Astrocyte (in vitro differentiated cells and primary cell): ENCODE results near the gene ZCWPW2. TPM values are rescaled to one million over a fixed set of nuclear protein-coding genes. Genes with fewer than 3 reads are reported as not detected.

Source experiments
- DNase-seq: peaks from one replicate; pipeline ENCODE4 v3.0.0-alpha.2; 2010; ENCODE audit warnings: low read depth
- FAIRE-seq: peaks from 2 replicates; lab custom pipeline; 2011; peaks lifted over from hg19 to GRCh38; lab: Jason Lieb, UNC
- H2AFZ ChIP-seq: 2 replicates; pipeline ENCODE4 v1.6.0; 2012; ENCODE audit warnings: low read depth, low read length, inconsistent platforms
- H3K27ac ChIP-seq: 2 replicates; pipeline ENCODE4 v1.5.1; 2011; ENCODE audit warnings: low read depth, low read length, inconsistent platforms
- H3K27me3 ChIP-seq: 2 replicates; pipeline ENCODE4 v1.6.0; 2011; ENCODE audit warnings: low read length, inconsistent platforms; ENCODE audit not compliant: insufficient read depth
- H3K36me3 ChIP-seq: 2 replicates; pipeline ENCODE4 v1.5.1; 2011; ENCODE audit warnings: low read length, inconsistent platforms; ENCODE audit not compliant: insufficient read depth
- H3K4me1 ChIP-seq: 2 replicates; pipeline ENCODE4 v1.5.1; 2011; ENCODE audit warnings: low read length, inconsistent platforms; ENCODE audit not compliant: insufficient read depth
- H3K4me2 ChIP-seq: 2 replicates; pipeline ENCODE4 v1.6.0; 2012; ENCODE audit warnings: low read length, inconsistent platforms
- H3K4me3 ChIP-seq: 2 replicates; pipeline ENCODE4 v1.5.1; 2011; ENCODE audit warnings: low read depth, mild to moderate bottlenecking, low read length, inconsistent platforms; ENCODE audit not compliant: insufficient read depth
- H3K79me2 ChIP-seq: 2 replicates; pipeline ENCODE4 v1.6.0; 2012; ENCODE audit warnings: mild to moderate bottlenecking, low read length, inconsistent platforms; ENCODE audit not compliant: insufficient read depth
- H3K9ac ChIP-seq: 2 replicates; pipeline ENCODE4 v1.6.0; 2012; ENCODE audit warnings: mild to moderate bottlenecking, low read length, inconsistent platforms
- H3K9me3 ChIP-seq: 2 replicates; pipeline ENCODE4 v1.5.1; 2012; ENCODE audit warnings: low read depth, mild to moderate bottlenecking, low read length, inconsistent platforms; ENCODE audit not compliant: insufficient read depth
- H4K20me1 ChIP-seq: 2 replicates; pipeline ENCODE4 v1.6.0; 2012; ENCODE audit warnings: low read length, inconsistent platforms; ENCODE audit not compliant: insufficient read depth
- H3K27ac Mint-ChIP-seq: one replicate; pipeline ENCODE4 v1.8.0; 2021; ENCODE audit warnings: mild to moderate bottlenecking, mixed read lengths; ENCODE audit not compliant: unreplicated experiment
- H3K27me3 Mint-ChIP-seq: one replicate; pipeline ENCODE4 v1.8.0; 2021; ENCODE audit warnings: low read depth, mixed read lengths; ENCODE audit not compliant: unreplicated experiment
- H3K36me3 Mint-ChIP-seq: one replicate; pipeline ENCODE4 v1.8.0; 2021; ENCODE audit warnings: low read depth, mixed read lengths; ENCODE audit not compliant: unreplicated experiment
- H3K4me1 Mint-ChIP-seq: one replicate; pipeline ENCODE4 v1.8.0; 2021; ENCODE audit warnings: low read depth, mixed read lengths; ENCODE audit not compliant: unreplicated experiment
- H3K4me3 Mint-ChIP-seq: one replicate; pipeline ENCODE4 v1.8.0; 2021; ENCODE audit warnings: mild to moderate bottlenecking, moderate library complexity, mixed read lengths; ENCODE audit not compliant: unreplicated experiment
- H3K9me3 Mint-ChIP-seq: one replicate; pipeline ENCODE4 v1.8.0; 2021; ENCODE audit warnings: mild to moderate bottlenecking, mixed read lengths; ENCODE audit not compliant: unreplicated experiment
- EZH2 ChIP-seq: IDR thresholded peaks from 2 replicates; pipeline ENCODE4 v1.6.1; 2012; ENCODE audit warnings: mild to moderate bottlenecking, low read length, inconsistent platforms; ENCODE audit not compliant: insufficient read depth
- total RNA-seq: library from RNA; stranded (reverse); gene quantifications from 2 replicates; pipeline ENCODE4 v1.2.1, GENCODE V29; 2021
- TF ChIP-seq, protein P1 (sequence below): IDR thresholded peaks from 2 replicates; pipeline ENCODE4 v1.5.1; 2011; ENCODE audit warnings: low read depth, mild to moderate bottlenecking, inconsistent platforms, low read length, moderate library complexity; ENCODE audit not compliant: insufficient read depth

Gene ZCWPW2
- total RNA-seq, 1 donor from 2014 or later: 0.57 TPM

DNA sequence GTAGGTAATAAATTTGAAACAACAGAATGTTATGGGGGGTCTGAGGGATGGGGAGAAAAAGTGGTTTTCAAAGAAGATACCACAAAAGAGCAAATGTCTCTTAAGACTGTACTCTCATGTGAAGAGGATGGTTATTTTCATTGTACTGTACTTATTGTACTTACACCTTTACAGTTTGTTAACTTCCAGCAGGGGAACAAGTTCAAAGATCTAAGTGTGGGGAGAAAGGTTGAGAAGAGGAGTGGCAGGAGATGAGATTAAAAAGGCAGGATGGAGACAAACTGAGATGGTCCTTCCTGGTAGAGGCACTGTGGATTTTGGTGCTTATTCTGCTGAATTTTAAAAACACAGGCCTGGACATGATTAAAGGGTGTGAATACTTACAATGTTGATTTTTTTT lies 5.4 kb upstream of the ZCWPW2 start:
- Mint-ChIP-seq H3K4me1 (peaks cover 25% of the 10 kb centered on the region), H3K27me3 (no peaks in the 10 kb centered on the region), H3K4me3 (no peak overlapping the region), H3K36me3 (no peaks in the 10 kb centered on the region), H3K9me3 (no peaks in the 10 kb centered on the region), H3K27ac (no peak overlapping the region)
- Histone ChIP-seq H2AFZ (no peak overlapping the region), H3K27me3 (no peaks in the 10 kb centered on the region), H3K79me2 (peaks cover 63% of the 10 kb centered on the region), H4K20me1 (peaks cover 24% of the 10 kb centered on the region), H3K4me1 (peaks cover 4% of the 10 kb centered on the region), H3K36me3 (peaks cover 3% of the 10 kb centered on the region), H3K4me3 (no peak overlapping the region), H3K9ac (no peak overlapping the region), H3K27ac (no peak overlapping the region), H3K9me3 (no peaks in the 10 kb centered on the region), H3K4me2 (peak overlapping the region; percentile 70)
- no peak for TF ChIP-seq EZH2
- TF ChIP-seq, protein P1, sequence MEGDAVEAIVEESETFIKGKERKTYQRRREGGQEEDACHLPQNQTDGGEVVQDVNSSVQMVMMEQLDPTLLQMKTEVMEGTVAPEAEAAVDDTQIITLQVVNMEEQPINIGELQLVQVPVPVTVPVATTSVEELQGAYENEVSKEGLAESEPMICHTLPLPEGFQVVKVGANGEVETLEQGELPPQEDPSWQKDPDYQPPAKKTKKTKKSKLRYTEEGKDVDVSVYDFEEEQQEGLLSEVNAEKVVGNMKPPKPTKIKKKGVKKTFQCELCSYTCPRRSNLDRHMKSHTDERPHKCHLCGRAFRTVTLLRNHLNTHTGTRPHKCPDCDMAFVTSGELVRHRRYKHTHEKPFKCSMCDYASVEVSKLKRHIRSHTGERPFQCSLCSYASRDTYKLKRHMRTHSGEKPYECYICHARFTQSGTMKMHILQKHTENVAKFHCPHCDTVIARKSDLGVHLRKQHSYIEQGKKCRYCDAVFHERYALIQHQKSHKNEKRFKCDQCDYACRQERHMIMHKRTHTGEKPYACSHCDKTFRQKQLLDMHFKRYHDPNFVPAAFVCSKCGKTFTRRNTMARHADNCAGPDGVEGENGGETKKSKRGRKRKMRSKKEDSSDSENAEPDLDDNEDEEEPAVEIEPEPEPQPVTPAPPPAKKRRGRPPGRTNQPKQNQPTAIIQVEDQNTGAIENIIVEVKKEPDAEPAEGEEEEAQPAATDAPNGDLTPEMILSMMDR: no peak
- DNase-seq (no peak), FAIRE-seq (no peak)

DNA sequence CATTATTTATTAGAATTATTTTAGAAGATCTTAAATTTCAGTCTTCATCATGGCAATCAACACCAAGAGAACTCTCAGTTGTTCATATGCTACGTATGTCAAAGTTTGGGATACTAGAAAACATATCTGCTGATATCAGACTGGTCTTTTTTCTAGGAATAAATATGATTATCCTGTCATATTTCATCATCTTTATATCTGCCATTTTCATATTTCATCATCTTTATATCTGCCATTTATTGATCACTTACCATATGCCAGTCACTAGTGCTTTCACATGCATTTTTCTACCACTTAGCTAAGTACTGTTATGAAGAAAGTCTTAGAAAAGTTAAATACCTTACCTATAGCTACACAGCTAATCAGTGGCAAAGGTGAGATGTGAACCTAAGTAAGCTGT lies 2.8 kb upstream of the ZCWPW2 start:
- Histone ChIP-seq H3K9me3 (no peaks in the 10 kb centered on the region), H3K27ac (no peak overlapping the region), H3K79me2 (peaks cover 82% of the 10 kb centered on the region), H3K9ac (no peak overlapping the region), H4K20me1 (peaks cover 24% of the 10 kb centered on the region), H3K4me1 (peaks cover 4% of the 10 kb centered on the region), H2AFZ (no peak overlapping the region), H3K4me3 (no peak overlapping the region), H3K4me2 (peak overlapping the region; percentile 96), H3K36me3 (no peaks in the 10 kb centered on the region), H3K27me3 (no peaks in the 10 kb centered on the region)
- FAIRE-seq (no peak), DNase-seq (no peak)
- H3K27ac Mint-ChIP-seq: no peak overlapping the region
- H3K27me3 Mint-ChIP-seq: no peaks in the 10 kb centered on the region
- H3K9me3 Mint-ChIP-seq: no peaks in the 10 kb centered on the region
- H3K4me3 Mint-ChIP-seq: peak overlapping the region; percentile 47
- no peak for TF ChIP-seq EZH2
- TF ChIP-seq, protein P1: no peak
- H3K4me1 Mint-ChIP-seq: peaks cover 31% of the 10 kb centered on the region
- H3K36me3 Mint-ChIP-seq: no peaks in the 10 kb centered on the region

DNA sequence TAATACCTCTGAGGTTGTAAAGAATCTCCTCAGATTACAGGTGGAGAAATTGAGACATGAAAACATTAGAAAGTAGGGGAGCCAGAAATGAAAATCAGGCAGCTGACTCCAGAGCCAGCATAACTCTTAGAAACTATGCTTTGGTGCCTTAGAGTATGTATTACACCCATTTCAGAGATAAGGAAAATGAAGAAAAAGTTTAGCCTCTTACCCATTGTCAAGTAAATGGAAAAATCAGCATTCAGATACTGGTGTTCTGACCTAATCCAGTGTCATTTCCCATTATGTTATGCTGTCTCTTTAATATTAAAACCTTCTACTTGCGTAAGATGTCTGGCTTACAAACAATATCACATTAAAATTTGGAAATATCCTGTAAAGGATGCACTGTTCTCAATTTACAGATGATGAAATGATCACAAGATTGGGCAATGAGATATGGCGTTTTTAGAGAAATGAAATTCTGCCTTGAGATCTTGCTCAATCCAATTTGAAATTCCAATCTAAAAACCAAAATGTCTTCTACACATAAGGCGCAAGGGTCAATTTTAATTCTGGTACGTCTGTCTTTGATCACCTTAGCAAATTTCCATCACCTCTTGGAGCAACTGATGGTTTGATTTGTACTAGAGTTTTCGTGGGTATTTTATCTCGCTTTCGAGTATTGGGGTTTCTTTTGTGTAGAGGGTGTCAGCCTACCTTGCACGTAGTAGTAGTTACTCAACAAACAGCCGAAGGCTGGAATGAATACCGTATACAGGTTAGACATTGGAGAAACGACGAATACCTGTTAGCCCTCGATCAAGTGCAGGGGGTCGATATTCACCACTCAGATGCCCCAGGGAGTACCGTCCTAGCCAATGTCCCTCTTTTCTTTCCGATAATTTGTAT lies 902 bp upstream of the ZCWPW2 start:
- no peaks in the 10 kb centered on the region for H3K27me3 Mint-ChIP-seq
- Histone ChIP-seq H3K9ac (peak overlapping the region; percentile 97), H3K36me3 (no peaks in the 10 kb centered on the region), H3K4me3 (peak overlapping the region; percentile 93), H4K20me1 (peaks cover 24% of the 10 kb centered on the region), H3K4me2 (peak overlapping the region; percentile 96), H3K4me1 (peaks cover 4% of the 10 kb centered on the region), H3K79me2 (peaks cover 75% of the 10 kb centered on the region), H3K27me3 (no peaks in the 10 kb centered on the region), H3K27ac (peak overlapping the region; percentile 98), H2AFZ (peak overlapping the region; percentile 89), H3K9me3 (no peaks in the 10 kb centered on the region)
- no peak for DNase-seq
- peaks cover 23% of the 10 kb centered on the region for H3K4me1 Mint-ChIP-seq
- no peaks in the 10 kb centered on the region for H3K36me3 Mint-ChIP-seq
- peak overlapping the region; percentile 99 for H3K4me3 Mint-ChIP-seq
- H3K27ac Mint-ChIP-seq: peak overlapping the region; percentile 99
- TF ChIP-seq, protein P1: no peak
- H3K9me3 Mint-ChIP-seq: no peaks in the 10 kb centered on the region
- FAIRE-seq: peak; percentile 74
